ENCODE results near the gene TRMT44.

TRMT44 gene

DNA sequence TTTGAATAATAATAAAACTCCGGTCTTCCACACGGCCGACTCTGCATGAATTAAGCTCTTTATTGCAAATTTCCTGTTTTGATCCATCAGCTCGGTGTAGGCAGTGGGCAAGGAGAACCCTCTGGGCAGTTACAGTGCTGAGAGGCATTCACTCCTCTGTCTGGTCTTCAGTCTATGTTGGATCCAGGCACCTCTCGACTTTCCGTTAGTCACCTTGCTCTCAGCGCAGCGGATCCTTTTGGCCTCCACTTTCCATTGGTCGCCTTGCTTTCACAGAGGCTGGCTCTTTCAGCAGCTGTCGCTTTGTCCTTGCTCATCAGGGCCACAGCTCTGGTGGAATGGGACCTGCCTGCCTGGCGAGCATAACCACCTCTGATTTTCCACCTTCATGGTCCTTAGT, 52.9 kb downstream of the TRMT44 start:
- peak; percentile 36 for DNase-seq (ENCODE audit: low spot score)

DNA sequence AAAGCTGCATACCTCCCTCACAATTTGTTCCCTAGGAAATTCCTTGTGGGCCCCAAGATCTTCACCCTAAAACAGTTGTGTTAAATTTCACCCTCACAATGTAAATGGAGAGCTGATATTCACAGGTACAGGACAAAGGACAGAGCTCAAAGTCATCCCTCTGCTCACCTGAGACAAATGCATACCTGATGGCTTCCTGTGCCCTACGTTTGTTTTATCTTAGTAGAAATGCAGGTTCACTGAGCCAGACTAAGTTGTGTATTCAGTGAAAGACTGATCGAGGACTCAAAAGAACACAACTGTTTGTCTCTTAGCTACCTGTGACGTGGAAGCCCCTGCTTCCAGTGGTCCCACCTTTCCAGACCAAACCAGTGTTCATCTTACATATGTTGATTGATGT, 53.6 kb downstream of the TRMT44 start:
- DNase-seq (ENCODE audit: low spot score), result no peak

DNA sequence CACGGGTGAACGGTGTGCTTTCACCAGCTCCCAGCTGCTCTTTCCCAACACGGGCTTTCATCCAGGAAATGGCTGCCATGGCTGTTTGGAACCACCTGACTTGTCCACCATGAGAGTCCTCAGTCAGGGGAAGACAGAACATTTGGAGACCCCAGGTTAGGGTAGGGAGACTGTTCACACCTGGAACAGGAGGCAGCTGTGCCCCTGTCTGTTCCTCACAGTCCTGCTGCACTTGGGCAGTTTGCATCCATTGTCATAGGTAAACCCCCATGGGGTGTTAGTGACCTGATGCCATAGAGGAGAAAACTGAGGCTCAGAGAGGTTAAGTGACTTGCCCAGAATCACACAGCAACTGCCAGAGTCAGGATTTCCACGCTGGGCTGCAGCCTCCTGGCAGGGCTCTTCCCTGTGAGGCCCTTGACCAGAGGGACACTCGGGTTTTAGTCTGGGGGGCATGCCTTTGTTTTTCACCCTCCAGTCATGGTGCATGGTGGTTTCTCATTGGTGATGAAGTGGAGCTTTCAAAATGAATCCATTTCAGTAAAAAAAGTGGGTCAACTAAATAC, 54.5 kb downstream of the TRMT44 start:
- no peak for DNase-seq (ENCODE audit: low spot score)

DNA sequence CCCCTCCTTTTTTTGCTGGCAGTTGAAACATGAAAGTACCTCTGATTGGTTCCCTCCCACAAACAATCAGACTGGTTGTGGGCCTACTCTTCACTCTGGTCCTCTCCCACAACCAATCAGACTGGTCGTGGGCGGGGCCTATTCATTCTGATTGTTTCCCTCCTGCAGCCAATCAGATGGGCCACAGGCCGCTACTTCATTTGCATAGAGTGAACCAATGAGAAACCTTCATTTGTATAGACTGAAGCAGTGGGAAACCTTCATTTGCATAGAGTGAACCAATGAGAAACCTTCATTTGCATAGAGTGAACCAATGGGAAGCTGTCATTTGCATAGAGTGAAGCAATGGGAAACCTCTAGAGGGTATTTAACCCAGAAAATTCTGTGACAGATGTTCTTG, 55.2 kb downstream of the TRMT44 start:
- DNase-seq (ENCODE audit: low spot score), result no peak

DNA sequence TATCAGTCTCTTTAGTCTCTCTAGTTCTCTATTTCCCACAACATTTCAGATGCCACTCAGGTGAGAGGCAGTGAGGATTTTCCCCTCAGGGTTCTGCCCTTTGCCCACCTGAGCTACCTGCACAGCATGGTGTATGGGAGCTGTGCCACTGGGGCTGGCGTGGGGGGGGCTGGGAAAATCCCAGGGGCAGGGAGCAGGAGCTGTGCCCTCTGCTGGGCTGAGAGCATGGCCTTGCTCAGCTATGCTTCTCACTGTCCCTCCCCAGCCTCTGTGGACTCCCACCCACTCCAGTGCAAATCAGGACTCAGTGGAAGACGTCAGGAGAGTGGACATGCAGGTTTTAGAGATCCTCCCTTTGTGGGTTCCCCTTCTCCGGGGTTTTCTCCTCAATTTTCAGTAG, 57.2 kb downstream of the TRMT44 start:
- no peak for DNase-seq (ENCODE audit: low spot score)

DNA sequence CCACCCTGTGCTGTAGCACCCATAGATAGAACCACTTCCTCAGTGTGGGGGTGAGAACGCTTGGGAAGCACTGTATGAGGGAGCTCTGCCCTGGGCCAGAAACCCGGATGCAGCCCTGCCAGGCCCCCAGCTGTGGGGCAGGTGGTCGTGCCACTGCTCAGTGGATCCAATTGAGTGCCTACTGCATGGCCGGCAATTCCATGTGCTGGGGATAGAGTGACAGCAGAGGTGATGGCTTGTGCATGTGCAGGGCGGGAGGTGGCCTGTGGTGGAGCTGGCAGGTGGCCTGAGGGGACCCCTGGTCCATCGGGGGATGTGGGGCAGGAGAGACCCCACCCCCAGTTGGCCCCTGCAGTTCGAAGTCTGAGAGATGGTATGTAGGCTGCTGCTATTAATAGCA, 60.4 kb downstream of the TRMT44 start:
- DNase-seq (ENCODE audit: low spot score), result no peak

DNA sequence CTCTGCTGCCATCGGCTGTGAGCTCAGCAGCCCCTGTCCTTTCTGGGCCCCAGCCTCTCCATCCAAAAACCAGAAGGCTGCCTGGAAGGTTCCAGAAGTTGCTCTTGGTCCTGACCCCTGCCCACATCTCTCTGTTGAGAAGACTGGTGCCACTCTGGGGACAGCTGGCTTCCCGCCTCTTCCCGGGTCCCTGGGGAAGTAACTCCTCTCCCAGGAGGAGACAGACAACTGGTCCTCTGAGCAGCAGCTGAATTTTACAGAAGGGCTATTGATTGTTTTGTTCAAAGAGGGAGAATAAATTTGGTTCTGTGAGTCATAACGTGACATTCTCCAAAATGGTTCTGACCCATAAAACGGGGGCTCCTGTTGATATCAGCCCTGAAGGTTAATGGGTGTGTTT, 61.2 kb downstream of the TRMT44 start:
- DNase-seq (ENCODE audit: low spot score), result no peak

DNA sequence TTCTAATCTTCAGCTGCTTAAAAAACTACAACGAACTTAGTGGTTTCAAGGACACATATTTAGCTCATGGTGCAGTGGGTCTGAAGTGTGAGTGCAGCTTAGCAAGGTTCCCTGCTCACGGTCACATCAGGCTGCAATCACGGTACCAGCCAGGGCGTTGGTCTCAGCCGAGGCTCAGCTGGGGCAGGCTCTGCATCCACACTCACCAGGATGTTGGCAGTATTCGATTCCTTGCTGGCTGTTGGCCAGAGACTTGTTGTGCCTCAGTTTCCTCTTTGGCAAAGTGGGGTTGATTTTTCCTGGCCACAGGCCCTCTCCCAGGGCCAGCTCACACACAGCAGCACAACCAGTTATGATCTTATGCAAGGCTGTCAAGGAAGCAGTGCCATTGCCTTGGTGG, 61.8 kb downstream of the TRMT44 start:
- DNase-seq (ENCODE audit: low spot score), result no peak

DNA sequence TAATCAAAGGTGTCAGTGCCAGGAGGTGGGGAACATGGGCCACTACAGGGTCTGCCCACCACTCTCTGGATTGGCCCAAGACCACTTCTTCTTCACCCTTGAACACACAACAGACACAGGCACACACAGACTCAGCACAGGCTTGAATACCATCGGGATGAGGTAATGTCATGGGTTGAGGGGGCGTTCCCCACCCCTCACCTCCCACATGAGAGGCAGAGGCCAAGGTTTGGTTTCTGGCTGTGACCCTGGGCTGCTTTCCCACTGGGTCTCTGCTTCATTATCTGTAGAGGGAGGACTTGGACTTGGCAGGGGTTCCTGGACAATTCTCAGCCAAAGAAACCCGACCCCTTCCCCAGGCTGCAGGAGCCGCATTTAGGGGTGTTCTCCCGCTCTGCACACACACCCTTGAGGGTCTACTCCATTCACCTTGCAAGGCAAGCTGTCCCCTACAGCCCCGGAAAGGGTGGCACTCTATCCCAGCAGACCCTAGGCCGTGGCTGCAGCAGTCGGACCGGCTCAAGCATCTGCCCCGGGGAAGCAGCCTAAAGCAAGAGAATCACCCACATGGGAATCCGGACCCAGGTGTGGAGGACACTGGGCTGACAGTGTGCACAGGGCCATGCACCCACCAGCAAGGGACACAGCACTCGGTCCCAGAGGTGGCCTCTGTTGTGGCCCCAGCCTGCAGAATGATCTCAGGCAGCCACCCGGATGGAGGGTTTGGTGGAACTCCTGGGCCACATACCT, 62.4 kb downstream of the TRMT44 start:
- peak; percentile 29 for DNase-seq (ENCODE audit: low spot score)

DNA sequence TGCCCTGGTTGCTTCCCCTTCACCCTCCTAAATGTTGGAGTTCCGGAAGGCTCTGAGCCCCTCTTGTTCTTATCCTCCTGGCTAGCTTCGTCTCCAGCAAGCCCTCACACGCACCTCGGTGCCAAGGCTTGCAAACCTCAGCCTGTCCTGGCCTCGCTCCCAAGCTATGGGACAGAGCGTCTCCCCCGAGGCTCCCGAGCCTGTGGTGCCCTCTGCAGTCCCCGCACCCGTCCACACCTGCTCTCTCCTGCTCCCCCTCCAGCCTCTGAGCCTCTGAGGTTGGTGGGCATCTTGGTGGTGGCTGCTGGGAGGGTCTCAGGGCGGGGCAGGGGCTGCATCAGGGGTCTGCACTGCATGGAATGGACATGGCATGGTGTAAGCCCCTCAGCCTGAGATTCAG, 63.2 kb downstream of the TRMT44 start:
- no peak for DNase-seq (ENCODE audit: low spot score)

DNA sequence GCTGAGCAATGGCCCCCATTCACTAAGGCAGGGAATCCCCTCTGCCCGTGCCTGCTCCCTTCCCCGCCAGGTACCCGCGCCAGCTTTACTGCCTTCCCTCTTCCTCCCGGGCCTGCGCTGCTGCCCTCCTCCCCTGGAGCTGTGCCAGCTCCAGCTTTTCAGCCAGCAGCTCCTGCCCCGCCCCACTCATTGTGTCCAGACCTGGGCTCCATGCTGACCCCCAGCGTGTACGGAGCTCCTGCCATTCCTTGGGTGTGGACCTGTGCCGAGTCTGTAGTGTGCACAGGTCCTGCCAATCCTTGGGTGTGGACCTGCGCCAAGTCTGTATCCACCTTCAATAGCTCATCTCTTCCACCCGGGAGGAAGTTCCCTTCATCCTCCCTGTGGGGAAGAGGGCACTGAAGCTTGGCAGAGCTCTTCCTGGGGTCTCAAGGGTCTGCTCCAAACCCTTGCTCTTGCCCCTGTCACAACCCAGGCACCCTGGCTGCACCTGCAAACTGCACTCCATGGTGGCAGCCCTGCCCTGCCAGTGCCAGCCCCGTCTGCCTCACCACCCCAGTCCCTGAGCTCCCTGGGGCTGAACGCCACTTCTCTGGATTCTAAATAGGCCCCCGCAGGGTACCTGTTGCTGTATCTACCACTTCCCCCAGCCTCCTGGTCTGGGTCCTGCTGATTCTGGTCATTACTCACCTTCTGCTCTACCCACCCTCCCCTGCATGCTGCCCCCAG, 63.9 kb downstream of the TRMT44 start:
- peak; percentile 37 for DNase-seq (ENCODE audit: low spot score)

DNA sequence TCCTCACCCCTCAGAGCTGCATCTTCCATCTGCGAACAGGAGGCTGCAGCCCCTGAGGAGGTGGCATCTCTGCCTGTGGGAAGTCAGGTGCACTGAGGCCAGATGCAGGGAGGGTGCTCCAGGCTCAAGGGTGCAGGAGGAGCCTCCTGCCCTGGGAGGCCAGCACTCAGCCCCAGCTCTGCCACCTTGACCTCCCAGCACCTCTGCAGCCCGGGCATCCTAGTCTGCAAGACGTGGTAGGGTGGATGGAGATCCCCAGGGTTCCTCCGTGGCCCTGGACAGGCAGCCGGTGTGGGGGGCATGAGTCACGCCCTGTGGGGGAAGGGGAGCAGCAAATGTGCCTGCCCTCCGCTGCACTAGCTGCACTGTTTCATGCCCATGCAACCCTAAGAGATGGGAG, 64.7 kb downstream of the TRMT44 start:
- DNase-seq (ENCODE audit: low spot score), result peak; percentile 39

DNA sequence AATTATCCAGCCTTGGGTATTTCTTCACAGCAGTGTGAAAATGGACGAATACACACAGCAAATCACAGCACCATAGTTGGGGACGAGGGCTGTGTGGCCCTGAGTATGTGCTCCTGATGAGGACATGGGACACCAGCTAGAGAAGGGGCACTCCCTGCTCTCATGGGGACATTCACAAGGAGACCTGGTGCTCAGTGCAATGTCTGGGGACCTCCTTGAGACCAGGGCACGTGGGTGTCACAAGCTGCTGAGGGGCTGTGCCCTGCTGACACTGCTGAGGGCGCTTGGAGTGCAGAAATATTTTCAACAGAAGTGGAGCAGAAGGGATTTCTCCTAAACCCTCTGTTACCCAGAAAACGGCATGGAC, 65.4 kb downstream of the TRMT44 start:
- DNase-seq (ENCODE audit: low spot score), result no peak

DNA sequence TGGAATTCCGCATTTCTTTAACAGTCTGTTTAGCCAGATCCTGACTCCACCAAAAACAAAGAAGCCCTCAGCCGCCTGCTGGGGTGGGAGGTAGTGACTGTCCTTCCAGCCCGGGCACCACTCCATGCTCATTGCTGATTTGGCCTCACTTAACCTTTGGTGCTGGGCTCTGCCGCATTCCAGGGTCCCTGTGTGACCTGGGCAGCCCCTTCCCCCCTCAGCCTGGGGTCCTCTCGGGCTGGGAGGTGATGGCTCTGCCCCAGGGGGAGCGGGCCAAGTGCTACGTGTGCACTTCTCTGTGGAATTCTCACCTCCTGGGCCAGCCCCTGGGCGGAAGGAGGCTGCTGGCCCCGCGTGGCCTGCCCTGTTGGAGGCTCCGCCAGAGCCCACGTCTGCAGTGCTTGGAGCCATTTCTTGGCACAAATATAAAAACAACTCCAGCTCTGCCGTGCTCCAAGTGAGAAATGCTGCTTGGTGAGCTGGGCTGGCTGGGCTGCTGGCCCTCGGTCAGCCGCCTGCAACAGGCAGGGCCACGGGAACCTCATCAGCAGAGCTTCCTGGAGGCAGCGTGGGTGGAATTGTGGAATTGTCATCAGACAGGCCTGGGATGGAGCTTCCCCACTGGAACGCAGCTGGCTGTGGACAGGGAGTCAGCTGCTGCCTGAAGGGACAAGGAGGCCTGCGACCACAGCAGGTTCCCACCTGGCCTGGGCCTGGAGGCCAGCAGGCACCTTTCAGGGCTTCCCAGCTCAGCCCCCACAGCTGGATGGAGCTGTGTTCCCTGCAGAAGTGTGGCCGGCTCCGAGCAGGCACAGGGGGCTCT, 66.0 kb downstream of the TRMT44 start:
- DNase-seq (ENCODE audit: low spot score), result peak; percentile 70

DNA sequence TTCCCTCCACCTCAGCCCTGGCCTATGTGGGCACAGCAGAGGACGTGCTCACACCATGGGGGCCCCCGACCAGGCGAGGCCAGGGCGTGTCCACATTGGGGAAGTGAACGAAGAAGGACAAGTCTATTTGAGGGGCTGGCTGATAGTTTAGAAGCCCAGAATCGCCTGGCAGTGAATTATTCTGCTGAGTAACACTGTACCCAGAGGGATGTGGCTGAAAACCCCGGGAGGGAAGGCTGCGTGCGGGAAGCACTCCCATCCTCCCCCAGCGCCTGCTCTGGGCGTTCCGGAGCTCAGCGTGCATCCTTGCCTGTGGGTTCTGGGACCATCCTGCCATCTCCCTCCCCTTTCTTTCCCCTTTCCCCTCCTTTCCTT, 66.6 kb downstream of the TRMT44 start:
- DNase-seq (ENCODE audit: low spot score), result no peak

DNA sequence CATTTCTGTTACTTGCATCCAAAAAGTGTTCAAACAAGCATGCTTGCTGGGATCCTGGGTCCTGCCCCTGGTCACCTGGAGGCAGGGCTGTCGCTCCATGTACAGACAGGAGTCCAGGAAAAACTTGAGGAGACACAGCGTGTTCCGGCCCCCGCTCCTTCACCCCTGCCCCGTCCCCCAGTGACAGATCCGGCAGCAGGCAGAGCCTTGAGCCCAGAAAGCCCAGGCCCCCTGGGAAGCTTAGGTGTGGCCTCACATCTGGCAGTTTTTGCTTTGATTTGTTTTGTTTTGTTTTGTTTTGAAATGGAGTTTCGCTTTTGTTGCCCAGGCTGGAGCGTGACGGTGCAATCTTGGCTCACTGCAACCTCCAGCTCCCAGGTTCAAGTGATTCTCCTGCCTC, 67.0 kb downstream of the TRMT44 start:
- DNase-seq (ENCODE audit: low spot score), result peak; percentile 33

DNA sequence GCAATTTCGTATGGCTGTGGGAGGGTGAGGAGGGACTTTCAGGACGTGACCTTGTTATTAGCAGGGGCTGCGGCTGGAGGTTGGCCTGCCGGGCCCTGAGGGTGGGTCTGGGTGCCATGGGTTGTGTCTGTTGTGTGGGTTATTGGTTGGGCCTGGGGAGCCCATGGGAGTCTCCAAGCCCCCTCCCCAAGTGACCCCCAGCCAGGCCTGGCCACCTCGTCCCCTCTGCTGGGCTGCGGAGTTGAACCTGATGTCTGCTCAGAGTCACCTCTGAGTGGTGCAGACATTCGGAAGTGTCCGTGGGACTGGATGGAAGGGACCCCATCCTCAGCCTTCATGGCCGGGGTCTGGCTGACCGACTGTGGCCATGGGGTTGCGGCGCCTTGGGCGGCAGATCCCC, 67.7 kb downstream of the TRMT44 start:
- DNase-seq (ENCODE audit: low spot score), result peak; percentile 26

DNA sequence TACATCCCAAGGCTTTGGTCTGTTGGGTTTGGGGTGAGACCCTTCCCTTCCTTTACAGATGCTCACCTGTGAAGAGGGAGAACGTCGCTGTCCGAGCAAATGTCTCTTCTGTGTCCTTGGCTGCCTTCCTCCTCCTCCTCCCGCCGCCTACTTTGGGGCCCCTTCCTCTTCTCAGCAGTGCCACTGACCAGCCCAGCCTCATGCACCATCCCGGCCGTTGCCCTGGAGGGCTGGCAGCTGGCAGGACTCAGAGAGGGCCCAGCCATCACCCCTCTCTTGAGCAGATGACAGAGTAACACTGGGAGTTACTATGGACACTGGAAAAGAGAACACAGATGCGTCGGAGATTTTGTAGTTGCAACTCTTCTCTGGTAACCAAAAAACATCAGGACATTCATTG, 68.2 kb downstream of the TRMT44 start:
- DNase-seq (ENCODE audit: low spot score), result peak; percentile 35

DNA sequence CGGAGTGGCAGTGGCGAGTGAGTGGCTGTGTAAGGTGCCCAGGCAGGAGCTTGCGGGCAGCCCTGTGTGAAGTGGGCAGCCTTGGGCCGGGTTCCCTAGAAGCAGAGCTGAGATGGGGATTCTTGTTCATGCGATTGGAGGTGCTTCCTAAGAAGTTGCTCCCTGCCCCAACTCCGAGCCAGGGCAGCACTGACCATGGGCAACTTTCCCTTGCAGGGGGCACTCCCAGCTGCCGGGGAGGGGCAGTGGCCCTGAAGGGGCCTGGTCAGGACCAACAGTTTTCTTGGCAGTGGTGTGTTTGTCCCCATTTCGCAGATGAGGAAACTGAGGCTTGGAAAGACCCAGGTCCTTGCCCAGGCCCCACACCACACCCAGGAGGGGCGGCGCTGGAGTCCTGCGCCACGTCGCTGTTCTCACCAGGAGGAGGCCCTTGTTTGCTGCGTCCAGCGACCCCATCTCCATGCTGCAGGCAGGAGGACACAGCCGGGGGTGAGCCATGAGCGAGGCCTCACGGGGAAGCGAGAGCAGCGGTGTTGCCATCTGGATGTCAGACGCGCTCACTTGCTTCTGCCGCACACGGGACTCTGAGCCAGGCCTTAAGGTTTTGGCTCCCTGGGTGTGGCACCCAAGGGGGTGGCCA, 68.9 kb downstream of the TRMT44 start:
- DNase-seq (ENCODE audit: low spot score), result peak; percentile 37

DNA sequence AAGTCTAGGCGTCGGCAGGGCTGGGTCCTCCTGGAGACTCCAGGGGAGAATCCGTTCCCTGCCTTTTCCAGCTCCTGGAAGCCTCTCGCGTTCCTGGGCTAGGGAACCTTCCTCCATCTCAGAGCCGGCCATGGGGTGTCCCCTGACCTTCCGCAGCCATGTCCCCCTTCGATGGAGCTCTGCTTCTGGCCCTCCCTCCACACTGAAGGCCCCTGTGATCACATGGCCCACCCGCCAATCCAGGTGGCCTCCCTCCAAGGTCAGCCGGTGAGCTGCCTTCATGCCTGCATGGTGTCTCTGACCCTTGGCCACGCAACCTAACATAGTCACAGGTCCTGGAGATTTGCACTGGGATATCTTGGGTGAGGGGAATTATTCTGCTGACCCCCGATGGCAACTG, 69.6 kb downstream of the TRMT44 start:
- peak; percentile 29 for DNase-seq (ENCODE audit: low spot score)

DNA sequence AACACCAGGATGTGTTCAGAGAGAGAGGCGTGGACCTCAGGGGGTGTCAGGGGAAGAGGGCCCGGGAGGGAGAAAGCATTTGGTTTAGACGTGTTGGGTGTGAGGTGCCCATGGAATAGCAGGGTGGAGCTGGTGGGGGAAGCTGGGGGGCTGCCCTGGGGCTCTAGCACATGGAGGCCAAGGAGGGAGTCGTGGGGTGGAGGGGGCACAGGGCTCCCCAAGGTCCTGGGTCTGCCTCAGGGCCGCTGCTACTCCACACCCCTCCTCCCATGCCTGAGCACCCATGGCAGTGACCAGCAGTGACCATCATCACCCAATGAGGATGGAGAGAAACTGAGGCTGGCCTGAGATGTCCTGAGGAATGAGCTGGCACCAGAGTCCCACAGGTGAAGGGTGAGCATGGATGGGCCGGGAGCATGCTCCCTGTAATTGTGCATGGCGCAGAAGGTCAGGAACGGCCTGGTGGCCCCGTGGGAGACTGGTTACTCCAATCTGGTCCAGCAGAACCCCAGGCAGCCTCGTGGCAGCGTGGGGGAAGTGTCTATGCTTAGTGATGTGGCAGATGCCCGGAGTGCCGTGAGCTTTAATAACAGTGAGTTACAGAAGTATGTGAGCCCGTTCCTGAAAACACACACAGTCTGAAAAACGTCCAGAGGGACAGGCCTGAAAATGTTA, 70.2 kb downstream of the TRMT44 start:
- no peak for DNase-seq (ENCODE audit: low spot score)

DNA sequence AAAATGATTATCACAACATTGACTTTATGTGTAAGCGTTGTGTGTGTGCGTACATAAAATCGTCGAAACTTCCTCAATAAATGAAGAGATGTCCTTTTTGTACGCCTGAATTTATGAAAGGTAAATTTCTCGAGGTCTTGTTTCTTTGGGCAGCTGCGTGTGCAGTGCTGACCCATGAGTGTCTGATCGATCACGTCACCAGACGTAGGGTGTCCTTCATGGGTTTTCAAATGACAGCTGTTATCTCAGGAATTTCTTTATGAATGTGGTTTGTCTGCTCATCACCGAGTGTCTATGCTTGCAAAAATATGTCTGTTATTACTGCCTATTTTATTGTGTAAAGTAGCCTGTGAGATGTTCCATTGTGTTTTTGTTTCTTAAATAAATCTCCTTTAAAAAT, 71.9 kb downstream of the TRMT44 start:
- DNase-seq (ENCODE audit: low spot score), result no peak

Data from ecto neural progenitor cell (in vitro differentiated cells).